Esophagus squamous epithelium (tissue), 5 donors: Measurements from ENCODE around the gene TP53I11. TPM values are rescaled to one million over a fixed set of nuclear protein-coding genes. Genes with fewer than 3 reads are reported as not detected.

Source experiments
- DNase-seq: peaks from one replicate; lab custom pipeline; 2025; lab: John Stamatoyannopoulos, UW
- H3K27ac ChIP-seq, 4 donors: fragments of 200-600 bp; sonication (generic); one replicate each; pipeline ENCODE4 v1.5.1; 2016 to 2019; ENCODE audit warnings: mild to moderate bottlenecking in 1 of 4
- H3K27me3 ChIP-seq, 4 donors: fragments of 200-600 bp; sonication (generic); 1 replicate in 3 of 4; 2 replicates in 1 of 4; pipeline versions ENCODE4 v1.5.1 to v1.6.0; 2017 to 2021; ENCODE audit warnings: antibody characterized with exemption in 1 of 4
- H3K36me3 ChIP-seq, 3 donors: fragments of 200-600 bp; sonication (generic); one replicate each; pipeline ENCODE4 v1.5.1; 2016 to 2019
- H3K4me1 ChIP-seq, 3 donors: fragments of 200-600 bp; sonication (generic); one replicate each; pipeline ENCODE4 v1.5.1; 2017 to 2019
- H3K4me3 ChIP-seq, 4 donors: fragments of 200-600 bp; sonication (generic); 1 replicate in 3 of 4; 2 replicates in 1 of 4; pipeline ENCODE4 v1.5.1; 2016 to 2019; ENCODE audit warnings: mild to moderate bottlenecking in 2 of 4, moderate library complexity in 1 of 4
- H3K9me3 ChIP-seq, 3 donors: fragments of 200-600 bp; sonication (generic); one replicate each; pipeline ENCODE4 v1.5.1; 2016 to 2019
- POLR2A ChIP-seq, 4 donors: fragments of 450-650 bp; IDR thresholded peaks; one replicate each; pipeline ENCODE4 v1.6.1; 2017; ENCODE audit warnings: antibody characterized with exemption in 4 of 4, mild to moderate bottlenecking in 4 of 4, moderate library complexity in 3 of 4
- WGBS, 2 donors: methylation state at CpG; one replicate each; pipeline ENCODE4 v1.1.5; 2018; 5-methylcytosine and 5-hydroxymethylcytosine counted together
- intact Hi-C: fragments of 100-400 bp; cut with DNase I; formaldehyde crosslinking; loops from one replicate; pipeline ENCODE4 v1.15.0; 2022
- total RNA-seq, 4 donors: library from RNA; depleted of rRNA; stranded (reverse); fragments of >200 nt; gene quantifications; one replicate each; pipeline ENCODE4 v1.1.0, GENCODE V29; 2016
- TF ChIP-seq, protein P1 (sequence below), 6 experiments: fragments of 450-650 bp in 4 of 6; fragments of 200-600 bp in 2 of 6; sonication (generic) in 2 of 6; IDR thresholded peaks; one replicate each; pipeline ENCODE4 v1.5.1; 2016 to 2019; ENCODE audit warnings: antibody characterized with exemption in 6 of 6, mild to moderate bottlenecking in 4 of 6, moderate library complexity in 4 of 6
- donor health status: DM: yes; HTN: yes; CAD: no.

Gene TP53I11
- total RNA-seq, 4 donors from 2014 or later, result 27.3 to 32.1 (median 29.0) TPM

DNA sequence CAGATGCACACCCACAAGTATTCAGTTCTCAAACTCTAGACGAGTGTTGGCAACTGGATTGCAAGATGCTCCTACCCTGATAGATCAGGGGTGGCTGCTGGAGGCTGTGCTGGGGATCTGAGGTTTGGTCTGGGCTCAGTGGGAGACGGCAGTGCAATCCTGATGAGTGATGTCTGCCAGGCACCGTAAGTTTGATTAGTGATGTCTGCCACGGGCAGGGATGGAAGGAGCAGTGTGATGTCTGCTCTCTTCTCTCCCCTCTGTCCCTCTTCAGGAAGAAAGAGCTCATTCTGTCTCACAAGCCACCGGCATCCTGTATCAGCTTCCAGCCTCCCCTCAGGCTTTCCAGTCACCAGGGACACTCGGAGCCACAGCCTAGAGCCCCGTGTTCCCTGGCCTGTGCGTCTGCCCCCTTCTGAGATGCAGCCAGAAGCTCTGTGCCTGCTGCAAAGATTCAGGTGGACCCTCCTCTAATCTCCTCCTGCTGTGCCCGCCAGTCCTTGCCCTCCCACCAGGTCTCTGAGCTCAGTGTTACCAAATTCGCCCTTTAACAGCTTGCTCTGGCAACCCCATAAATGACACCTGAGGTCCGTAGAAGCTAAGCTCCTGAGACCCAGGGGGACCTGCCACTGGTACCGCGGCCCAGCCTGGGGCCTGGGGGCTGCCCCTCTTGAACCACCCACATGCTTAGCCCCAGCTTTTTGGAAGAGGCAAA lies 19.9 kb downstream of the TP53I11 start:
- DNase-seq, result no peak
- TF ChIP-seq, protein P1, sequence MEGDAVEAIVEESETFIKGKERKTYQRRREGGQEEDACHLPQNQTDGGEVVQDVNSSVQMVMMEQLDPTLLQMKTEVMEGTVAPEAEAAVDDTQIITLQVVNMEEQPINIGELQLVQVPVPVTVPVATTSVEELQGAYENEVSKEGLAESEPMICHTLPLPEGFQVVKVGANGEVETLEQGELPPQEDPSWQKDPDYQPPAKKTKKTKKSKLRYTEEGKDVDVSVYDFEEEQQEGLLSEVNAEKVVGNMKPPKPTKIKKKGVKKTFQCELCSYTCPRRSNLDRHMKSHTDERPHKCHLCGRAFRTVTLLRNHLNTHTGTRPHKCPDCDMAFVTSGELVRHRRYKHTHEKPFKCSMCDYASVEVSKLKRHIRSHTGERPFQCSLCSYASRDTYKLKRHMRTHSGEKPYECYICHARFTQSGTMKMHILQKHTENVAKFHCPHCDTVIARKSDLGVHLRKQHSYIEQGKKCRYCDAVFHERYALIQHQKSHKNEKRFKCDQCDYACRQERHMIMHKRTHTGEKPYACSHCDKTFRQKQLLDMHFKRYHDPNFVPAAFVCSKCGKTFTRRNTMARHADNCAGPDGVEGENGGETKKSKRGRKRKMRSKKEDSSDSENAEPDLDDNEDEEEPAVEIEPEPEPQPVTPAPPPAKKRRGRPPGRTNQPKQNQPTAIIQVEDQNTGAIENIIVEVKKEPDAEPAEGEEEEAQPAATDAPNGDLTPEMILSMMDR (IDR thresholded peaks at IDR 0.05), result no peak
- no peak for TF ChIP-seq POLR2A (IDR thresholded peaks at IDR 0.05)
- Histone ChIP-seq H3K4me1 (no peaks in the 10 kb centered on the region), H3K27me3 (peaks cover 0 to 9% (median 0%) of the 10 kb centered on the region in 4 donors), H3K27ac (no peak overlapping the region), H3K4me3 (no peak overlapping the region), H3K36me3 (peaks cover 0 to 23% (median 0%) of the 10 kb centered on the region in 3 donors), H3K9me3 (no peaks in the 10 kb centered on the region)
- 49 to 62% methylated on average over 6 to 10 of the region's 13 CpGs for WGBS, 2 donors
- intact Hi-C loops, result loop anchor here (10.0 kb wide), 1 partner anchor 404 kb away; no protein-coding TSS in a partner anchor

DNA sequence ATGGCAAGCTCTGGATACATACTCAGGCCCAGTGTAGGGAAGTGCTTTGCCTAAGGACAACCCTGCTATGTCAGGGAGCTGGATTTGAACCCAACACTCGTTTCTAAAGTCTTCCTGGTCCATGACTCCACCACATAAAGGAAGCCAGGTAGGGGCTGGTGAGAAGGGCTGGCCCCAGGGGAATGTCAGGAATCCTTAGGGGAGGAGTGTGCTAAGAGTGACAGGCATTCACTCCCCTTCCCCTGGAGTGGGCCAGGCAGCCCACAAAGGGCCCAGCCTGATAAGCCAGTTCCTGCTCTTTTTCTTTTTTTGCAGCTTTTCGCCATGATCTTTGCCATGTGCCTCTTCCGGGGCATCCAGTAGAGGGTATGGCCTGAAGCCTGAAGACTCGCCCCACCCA lies 21.9 kb downstream of the TP53I11 start:
- Histone ChIP-seq H3K9me3 (no peaks in the 10 kb centered on the region), H3K36me3 (peaks cover 0 to 5% (median 0%) of the 10 kb centered on the region in 3 donors), H3K4me3 (no peak overlapping the region), H3K4me1 (no peaks in the 10 kb centered on the region), H3K27me3 (peaks cover 0 to 9% (median 0%) of the 10 kb centered on the region in 4 donors), H3K27ac (no peak overlapping the region)
- no peak for TF ChIP-seq POLR2A (IDR thresholded peaks at IDR 0.05)
- TF ChIP-seq, protein P1 (IDR thresholded peaks at IDR 0.05), result no peak
- no peak for DNase-seq
- intact Hi-C loops, result no loop called here
- WGBS, 2 donors, result 44 to 72% methylated on average over 1 to 2 of the region's 4 CpGs

DNA sequence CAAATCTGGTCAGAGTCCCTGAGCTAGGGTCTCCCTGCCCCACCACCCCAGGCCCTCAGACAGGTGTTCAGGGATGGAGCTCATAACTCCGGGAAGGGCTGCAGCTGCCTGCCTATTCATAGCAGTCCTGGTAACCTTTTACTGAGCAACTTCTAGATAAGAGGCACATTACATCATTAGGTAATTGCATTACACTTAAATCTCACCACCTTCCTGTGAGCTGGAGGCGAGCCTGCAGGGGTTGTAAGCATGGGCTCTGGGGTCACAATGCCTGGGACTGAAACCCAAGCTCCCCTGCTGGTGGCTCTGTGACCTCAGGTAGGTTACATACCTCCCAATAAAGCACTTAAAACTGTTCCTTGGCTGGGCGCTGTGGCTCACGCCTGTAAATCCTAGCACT lies 22.5 kb downstream of the TP53I11 start:
- DNase-seq, result no peak
- no peak overlapping the region for H3K27ac ChIP-seq
- no peaks in the 10 kb centered on the region for H3K36me3 ChIP-seq
- no peaks in the 10 kb centered on the region for H3K4me1 ChIP-seq
- TF ChIP-seq, protein P1 (IDR thresholded peaks at IDR 0.05), result no peak
- no peak for TF ChIP-seq POLR2A (IDR thresholded peaks at IDR 0.05)
- H3K27me3 ChIP-seq, result peaks cover 0 to 9% (median 0%) of the 10 kb centered on the region in 4 donors
- intact Hi-C loops, result no loop called here
- H3K9me3 ChIP-seq, result no peaks in the 10 kb centered on the region
- H3K4me3 ChIP-seq, result no peak overlapping the region
- WGBS, 2 donors, result 83 to 86% methylated on average over 1 of the region's 4 CpGs

DNA sequence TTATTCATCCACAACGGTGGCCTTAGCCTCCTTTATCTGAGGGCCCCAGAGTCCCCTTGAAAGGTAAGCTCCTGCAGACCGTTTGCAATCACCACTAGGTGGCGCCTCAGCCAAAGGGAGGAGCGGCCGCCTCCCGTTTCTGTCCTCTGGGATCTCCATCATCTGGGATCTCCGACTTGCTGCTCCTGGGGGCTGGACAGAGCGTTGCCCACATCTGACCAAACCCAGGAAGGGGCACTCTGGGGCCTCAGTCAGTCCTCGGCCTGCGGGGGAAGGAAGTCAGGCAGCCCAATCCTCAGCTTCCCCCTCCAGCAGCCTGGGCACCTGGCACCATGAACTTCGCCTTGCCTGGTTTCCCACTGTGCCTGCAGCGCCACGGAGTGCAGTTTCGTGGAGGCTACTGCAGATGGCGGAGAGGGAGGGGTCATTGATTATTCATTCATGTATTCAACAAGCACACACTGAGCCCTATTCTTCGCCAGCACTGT lies 23.5 kb downstream of the TP53I11 start:
- Histone ChIP-seq H3K4me1 (no peaks in the 10 kb centered on the region), H3K9me3 (no peaks in the 10 kb centered on the region), H3K4me3 (no peak overlapping the region), H3K27me3 (peaks cover 0 to 9% (median 0%) of the 10 kb centered on the region in 4 donors), H3K27ac (no peak overlapping the region), H3K36me3 (no peaks in the 10 kb centered on the region)
- TF ChIP-seq, protein P1 (IDR thresholded peaks at IDR 0.05), result peak; percentile 75 to 87 (median 80)
- TF ChIP-seq POLR2A (IDR thresholded peaks at IDR 0.05), result no peak
- intact Hi-C loops, result no loop called here
- WGBS, 2 donors, result 17 to 20% methylated on average over 2 to 3 of the region's 16 CpGs
- DNase-seq, result no peak

DNA sequence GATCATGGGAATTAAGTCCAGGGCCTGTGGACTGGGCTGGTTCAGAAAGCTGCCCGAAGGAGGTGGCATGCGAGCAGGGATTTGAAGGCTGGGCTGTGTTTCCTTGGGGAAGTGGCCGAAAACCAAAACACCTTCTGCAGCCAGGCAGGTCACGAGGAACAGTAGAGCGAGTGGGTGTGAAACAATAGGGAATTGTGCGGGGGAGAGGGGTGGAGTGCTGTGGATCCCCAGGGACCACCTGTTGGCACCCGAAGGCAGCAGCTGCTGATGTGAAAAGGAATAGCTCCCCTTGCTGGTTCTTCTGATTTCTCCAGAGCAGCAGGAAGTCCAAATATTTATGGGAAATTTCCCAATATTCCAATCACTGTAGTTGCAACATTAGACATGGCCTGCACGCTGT lies 24.6 kb downstream of the TP53I11 start:
- no peak for DNase-seq
- peaks cover 0 to 9% (median 0%) of the 10 kb centered on the region in 4 donors for H3K27me3 ChIP-seq
- no peak overlapping the region for H3K4me3 ChIP-seq
- no peaks in the 10 kb centered on the region for H3K9me3 ChIP-seq
- no peaks in the 10 kb centered on the region for H3K36me3 ChIP-seq
- TF ChIP-seq POLR2A (IDR thresholded peaks at IDR 0.05), result no peak
- TF ChIP-seq, protein P1 (IDR thresholded peaks at IDR 0.05), result no peak
- H3K4me1 ChIP-seq, result no peaks in the 10 kb centered on the region
- intact Hi-C loops, result no loop called here
- H3K27ac ChIP-seq, result no peak overlapping the region
- WGBS, 2 donors, result 39 to 72% methylated on average over 3 to 8 of the region's 8 CpGs
